HFF-Myc (cell line): ENCODE measurements around the gene KITLG.
A peak's percentile ranks its signal among the peaks of the same experiment; 100 is the strongest.
"Not testable (repeated sequence)": the region's sequence is repeated elsewhere in the genome, so short reads cannot be mapped to it uniquely, and the experiment has no call there.

ENCODE experiments used
- DNase-seq: peaks from one replicate; pipeline ENCODE4 v3.0.0-alpha.2; 2011; ENCODE audit warnings: low read depth; ENCODE audit errors: extremely low read depth
- H3K4me3 ChIP-seq: replicated peaks from 2 replicates; pipeline ENCODE4 v1.5.1; 2011; ENCODE audit warnings: low read depth, mild to moderate bottlenecking, control low read depth, low read length
- CTCF ChIP-seq: IDR thresholded peaks from 2 replicates; pipeline ENCODE4 v1.5.1; 2012; ENCODE audit warnings: mild to moderate bottlenecking, low read depth, low read length, control low read depth; ENCODE audit errors: missing control alignments

Gene KITLG

GRCh38 chr12:88580051-88580871, at the start of gene KITLG:
KITLG (minus strand) TSS chr12:88580471; CDS start chr12:88580278, 193 bp downstream.
- peak within 1 kb of the TSS; percentile 76 for H3K4me3 ChIP-seq

GRCh38 chr12:88628856-88629509, 48.7 kb upstream of the KITLG start:
- no peak overlapping the region for H3K4me3 ChIP-seq
- peak; percentile 47 for DNase-seq
- TF ChIP-seq CTCF: no peak

More at GRCh38 chr12:88580051-88580871, at the start of gene KITLG:
- DNase-seq: no peak
- peak; percentile 30 for TF ChIP-seq CTCF

- DNase-seq, H3K4me3 ChIP-seq: not testable (repeated sequence)
These were observed 47.8 kb upstream of the KITLG start for GRCh38 chr12:88628035-88628434.

GRCh38 chr12:88627501-88627900, 47.2 kb upstream of the KITLG start:
- no peak for TF ChIP-seq CTCF
- no peak overlapping the region for H3K4me3 ChIP-seq
- no peak for DNase-seq

- no peak for DNase-seq
- no peak for TF ChIP-seq CTCF
- H3K4me3 ChIP-seq: no peak overlapping the region
These were observed 45.1 kb upstream of the KITLG start for GRCh38 chr12:88625356-88625755.

- H3K4me3 ChIP-seq: no peak overlapping the region
- no peak for TF ChIP-seq CTCF
- no peak for DNase-seq
These were observed 44.6 kb upstream of the KITLG start for GRCh38 chr12:88624911-88625310.

- no peak for TF ChIP-seq CTCF
- H3K4me3 ChIP-seq: no peak overlapping the region
- DNase-seq: no peak
These were observed 43.7 kb upstream of the KITLG start for GRCh38 chr12:88623777-88624548.
